Upper lobe of left lung (tissue), 4 donors: Measurements from ENCODE around the gene PAF1.

ENCODE experiments used
- POLR2A ChIP-seq, 4 donors: fragments of 450-650 bp; IDR thresholded peaks; one replicate each; pipeline ENCODE4 v1.5.1; 2016 to 2017; ENCODE audit warnings: antibody characterized with exemption in 4 of 4, mild to moderate bottlenecking in 2 of 4
- TF ChIP-seq, protein P1 (sequence below), 6 experiments: fragments of 450-650 bp in 4 of 6; fragments of 200-600 bp in 2 of 6; sonication (generic) in 2 of 6; IDR thresholded peaks; one replicate each; pipeline ENCODE4 v1.5.1; 2016 to 2019; ENCODE audit warnings: antibody characterized with exemption in 6 of 6

DNA sequence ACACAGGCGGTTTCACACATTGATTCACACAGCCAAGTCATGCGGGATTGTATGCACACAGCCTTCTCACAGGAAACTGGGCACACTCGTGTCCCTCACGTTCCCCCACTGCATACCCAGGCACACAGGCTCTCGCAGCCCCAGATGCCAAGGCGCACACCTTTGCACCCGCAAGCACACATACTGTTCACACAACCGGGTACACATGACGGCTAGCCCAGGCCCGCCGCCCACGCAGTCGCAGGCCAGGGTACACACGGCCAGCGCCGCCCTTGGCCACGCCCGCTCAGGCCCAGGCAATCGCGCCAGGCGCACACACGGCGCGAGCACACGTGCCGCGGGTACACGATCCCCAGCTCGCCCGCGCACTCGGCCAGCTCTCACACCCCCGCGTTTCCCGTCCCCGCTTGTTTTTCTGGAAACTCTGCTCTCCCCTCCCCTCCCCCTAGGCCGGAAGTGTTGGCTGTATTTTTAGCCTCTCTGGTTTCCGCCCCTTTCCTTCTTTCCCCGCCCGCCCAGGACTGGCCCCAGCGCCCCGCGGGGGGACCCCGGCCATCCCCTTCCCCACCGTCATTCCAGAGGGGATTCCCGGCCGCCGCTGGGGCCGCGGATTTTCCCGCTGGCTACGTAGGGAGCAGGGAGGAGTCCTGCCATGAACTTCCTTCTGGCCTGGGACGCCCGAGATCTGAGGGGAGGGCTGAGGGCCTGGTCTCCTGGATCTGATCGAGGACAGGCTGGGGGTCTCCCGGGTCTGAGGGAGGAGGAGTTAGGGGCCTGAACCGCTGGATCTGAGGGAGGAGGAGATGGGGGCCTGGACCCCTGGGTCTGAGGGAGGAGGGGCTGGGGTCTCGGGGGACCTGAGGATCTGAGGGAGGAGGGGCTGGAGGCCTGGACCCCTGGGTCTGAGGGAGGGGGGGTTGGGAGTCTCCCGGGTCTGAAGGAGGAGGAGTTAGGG, 11.7 kb upstream of the PAF1 start:
- TF ChIP-seq, protein P1, sequence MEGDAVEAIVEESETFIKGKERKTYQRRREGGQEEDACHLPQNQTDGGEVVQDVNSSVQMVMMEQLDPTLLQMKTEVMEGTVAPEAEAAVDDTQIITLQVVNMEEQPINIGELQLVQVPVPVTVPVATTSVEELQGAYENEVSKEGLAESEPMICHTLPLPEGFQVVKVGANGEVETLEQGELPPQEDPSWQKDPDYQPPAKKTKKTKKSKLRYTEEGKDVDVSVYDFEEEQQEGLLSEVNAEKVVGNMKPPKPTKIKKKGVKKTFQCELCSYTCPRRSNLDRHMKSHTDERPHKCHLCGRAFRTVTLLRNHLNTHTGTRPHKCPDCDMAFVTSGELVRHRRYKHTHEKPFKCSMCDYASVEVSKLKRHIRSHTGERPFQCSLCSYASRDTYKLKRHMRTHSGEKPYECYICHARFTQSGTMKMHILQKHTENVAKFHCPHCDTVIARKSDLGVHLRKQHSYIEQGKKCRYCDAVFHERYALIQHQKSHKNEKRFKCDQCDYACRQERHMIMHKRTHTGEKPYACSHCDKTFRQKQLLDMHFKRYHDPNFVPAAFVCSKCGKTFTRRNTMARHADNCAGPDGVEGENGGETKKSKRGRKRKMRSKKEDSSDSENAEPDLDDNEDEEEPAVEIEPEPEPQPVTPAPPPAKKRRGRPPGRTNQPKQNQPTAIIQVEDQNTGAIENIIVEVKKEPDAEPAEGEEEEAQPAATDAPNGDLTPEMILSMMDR (IDR thresholded peaks at IDR 0.05), result peak in 2 of 6 experiments; percentile 12
- TF ChIP-seq POLR2A (IDR thresholded peaks at IDR 0.05), result peak in 3 of 4 donors; percentile 24 to 74 (median 49)
